RPMI7951 (cell line): Measurements from ENCODE around the gene TPRN. TPM values are rescaled to one million over a fixed set of nuclear protein-coding genes. Genes with fewer than 3 reads are reported as not detected.

Experiments
- DNase-seq: peaks from one replicate; pipeline ENCODE4 v3.0.0-alpha.2; 2012; ENCODE audit warnings: low read depth
- total RNA-seq: library from RNA; depleted of rRNA; stranded (reverse); fragments of >200 nt; shearing (Covaris generic); gene quantifications from 2 replicates; pipeline ENCODE4 v1.2.3, GENCODE V29; 2014

The TPRN gene
- total RNA-seq, 1 experiment from 2014 or later, result 1.1 TPM

- DNase-seq, result no peak
These were observed 12.0 kb upstream of the TPRN start for GRCh38 chr9:137212520-137212919.

GRCh38 chr9:137211532-137211931, 11.0 kb upstream of the TPRN start:
- DNase-seq, result no peak

- DNase-seq, result no peak
These were observed 6.1 kb upstream of the TPRN start for GRCh38 chr9:137206602-137207001.

- DNase-seq, result peak; percentile 78
These were observed 4.9 kb upstream of the TPRN start, which contains the start of the genes NDOR1 and TMEM203 for GRCh38 chr9:137205126-137206069. NDOR1 (plus strand) TSS chr9:137205700; CDS start chr9:137205778, 78 bp downstream. TMEM203 (minus strand) TSS chr9:137205648; CDS start chr9:137205414, 234 bp downstream.

GRCh38 chr9:137204731-137205125, 4.2 kb upstream of the TPRN start:
- no peak for DNase-seq

- DNase-seq, result no peak
These were observed 2.4 kb upstream of the TPRN start for GRCh38 chr9:137202966-137203365.

GRCh38 chr9:137201205-137201868, 796 bp upstream of the TPRN start:
- DNase-seq, result no peak

- DNase-seq, result no peak
These were observed 975 bp downstream of the TPRN start for GRCh38 chr9:137199411-137200121.

- DNase-seq, result no peak
These were observed 1.6 kb downstream of the TPRN start for GRCh38 chr9:137198902-137199283.

- DNase-seq, result no peak
These were observed 2.3 kb downstream of the TPRN start for GRCh38 chr9:137198051-137198901.

- DNase-seq, result no peak
These were observed 4.9 kb downstream of the TPRN start for GRCh38 chr9:137195525-137196220.

GRCh38 chr9:137194909-137195308, 5.6 kb downstream of the TPRN start:
- no peak for DNase-seq

GRCh38 chr9:137194388-137194787, 6.2 kb downstream of the TPRN start:
- DNase-seq, result no peak

- no peak for DNase-seq
These were observed 6.8 kb downstream of the TPRN start for GRCh38 chr9:137193771-137194170.

- DNase-seq, result no peak
These were observed 7.7 kb downstream of the TPRN start for GRCh38 chr9:137192859-137193258.

GRCh38 chr9:137192448-137192780, 8.1 kb downstream of the TPRN start:
- DNase-seq, result no peak

GRCh38 chr9:137191691-137192447, 8.7 kb downstream of the TPRN start:
- no peak for DNase-seq

- DNase-seq, result no peak
These were observed 9.3 kb downstream of the TPRN start for GRCh38 chr9:137191245-137191644.

GRCh38 chr9:137190315-137190856, 10.2 kb downstream of the TPRN start:
- no peak for DNase-seq
